CD4-positive, alpha-beta memory T cell (primary cell): Measurements from ENCODE around the gene THYN1. TPM values are rescaled to one million over a fixed set of nuclear protein-coding genes. Genes with fewer than 3 reads are reported as not detected.

Experiments
- polyA plus RNA-seq, 2 donors: library from polyadenylated mRNA; unstranded; fragments of 300-500 nt; fragmentation: Illumina TruSeq; gene quantifications; one replicate each; pipeline ENCODE4 v1.2.3, GENCODE V29; 2021
- total RNA-seq, 2 experiments: library from RNA; stranded (reverse); gene quantifications; one replicate each; pipeline ENCODE4 v1.2.3, GENCODE V29; 2021

The THYN1 gene
- total and polyA plus RNA-seq, 4 experiments from 2014 or later, result 59.3 to 163 (median 94.5) TPM

Other genes starting within 250 kb of the THYN1 start
- gene JAM3, start 184.3 kb downstream of the THYN1 start, total RNA-seq, result 1 to 10 TPM; 6.8 to 8.3 TPM
- gene JAM3, start 184.3 kb downstream of the THYN1 start, polyA plus RNA-seq, result 1 to 10 TPM; 6.5 to 6.6 TPM
- gene NCAPD3, start 29.4 kb downstream of the THYN1 start, total RNA-seq, result 10 to 100 TPM; 39.9 to 41.8 TPM
- gene NCAPD3, start 29.4 kb downstream of the THYN1 start, polyA plus RNA-seq, result 10 to 100 TPM; 14.3 to 14.6 TPM
- gene VPS26B, start 28.7 kb downstream of the THYN1 start, total RNA-seq, result 10 to 100 TPM; 72.2 to 76.6 TPM
- 10 to 100 TPM; 49.6 to 56.7 TPM for gene VPS26B, start 28.7 kb downstream of the THYN1 start, polyA plus RNA-seq
- 10 to 100 TPM; 36.9 to 38.6 TPM for gene ACAD8, start 216 bp upstream of the THYN1 start, total RNA-seq
- gene ACAD8, start 216 bp upstream of the THYN1 start, polyA plus RNA-seq, result 10 to 100 TPM; 17.8 to 22.2 TPM
- gene GLB1L3, start 23.0 kb upstream of the THYN1 start, total RNA-seq, result 1 to 10 TPM; 1.2 to 1.5 TPM
- 1 to 10 TPM; 2.8 to 4.9 TPM for gene GLB1L3, start 23.0 kb upstream of the THYN1 start, polyA plus RNA-seq
- 1 to 10 TPM; 1.2 to 1.5 TPM for gene GLB1L2, start 78.6 kb upstream of the THYN1 start, total RNA-seq
- gene GLB1L2, start 78.6 kb upstream of the THYN1 start, polyA plus RNA-seq, result under 1 TPM; 0.43 to 0.79 TPM
- under 1 TPM; 0.44 to 0.47 TPM for gene B3GAT1, start 158.9 kb upstream of the THYN1 start, total RNA-seq
- not detected for gene B3GAT1, start 158.9 kb upstream of the THYN1 start, polyA plus RNA-seq